HG03139 (cell line): ENCODE results near the gene PUS1.
"Not testable (repeated sequence)": the region's sequence is repeated elsewhere in the genome, so short reads cannot be mapped to it uniquely, and the experiment has no call there.

Experiments
- ATAC-seq: cut with Tn5 transposase; IDR thresholded peaks from one replicate; pipeline ENCODE4 v1.9.1; 2021; ENCODE audit not compliant: unreplicated experiment

The PUS1 gene

DNA sequence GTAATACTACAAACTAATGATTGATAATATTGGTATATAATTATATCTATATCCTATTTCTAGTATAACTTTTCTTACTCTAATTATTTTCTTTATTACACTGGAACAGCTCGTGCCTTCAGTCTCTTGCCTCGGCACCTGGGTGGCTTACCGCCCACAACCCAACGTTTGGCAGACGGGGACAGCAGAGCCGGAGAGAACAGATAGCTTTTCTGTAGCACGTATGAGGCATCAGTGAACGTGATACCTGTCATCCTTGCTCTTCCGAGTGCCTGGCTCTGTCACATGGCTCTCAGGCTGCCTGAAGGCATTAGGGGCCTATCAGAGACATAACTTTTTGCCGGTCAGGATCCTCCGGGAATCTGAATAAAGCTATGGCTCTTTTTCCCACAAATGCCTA lies 5.5 kb downstream of the PUS1 start:
- ATAC-seq: no peak

DNA sequence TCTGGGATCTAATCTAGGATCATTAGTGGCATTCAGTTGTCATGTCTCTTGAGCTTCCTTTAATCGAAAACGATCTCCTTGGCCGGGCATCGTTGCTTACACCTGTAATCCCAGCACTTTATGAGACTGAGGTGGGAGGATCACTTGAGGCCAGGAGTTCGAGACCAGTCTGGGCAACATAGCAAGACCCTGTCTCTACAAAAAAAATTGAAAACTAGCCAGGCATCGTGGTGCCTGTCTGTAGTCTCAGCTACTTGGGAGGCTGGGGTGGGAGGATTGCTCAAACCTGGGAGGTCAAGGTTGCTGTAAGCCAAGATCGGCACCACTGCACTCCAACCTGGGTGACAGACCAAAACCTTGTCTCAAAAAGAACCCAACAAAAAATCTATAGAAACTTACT lies 9.0 kb downstream of the PUS1 start:
- ATAC-seq: no peak

GRCh38 chr12:131939007-131939406 lies 9.9 kb downstream of the PUS1 start:
- ATAC-seq: no peak

DNA sequence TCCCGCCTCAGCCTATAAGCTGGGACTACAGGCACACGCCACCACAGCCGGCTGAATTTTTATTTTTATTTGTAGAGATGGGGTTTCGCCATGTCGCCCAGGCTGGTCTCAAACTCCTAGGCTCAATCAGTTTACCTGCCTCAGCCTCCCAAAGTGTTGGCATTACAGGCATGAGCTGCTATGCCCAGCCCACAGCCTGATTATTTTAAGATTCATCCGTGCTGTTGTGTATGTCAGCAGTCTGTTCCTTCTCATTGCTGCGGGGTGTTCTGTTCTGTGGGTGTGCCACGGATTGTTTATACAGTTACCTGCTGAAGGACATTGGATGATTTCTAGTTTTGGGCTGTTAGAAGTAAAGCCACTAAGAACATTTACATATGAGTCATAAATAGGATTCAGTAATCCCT lies 11.1 kb downstream of the PUS1 start:
- no peak for ATAC-seq

- ATAC-seq: no peak
Observed at GRCh38 chr12:131941116-131941986, 12.3 kb downstream of the PUS1 start.

GRCh38 chr12:131941987-131942341 lies 12.9 kb downstream of the PUS1 start:
- no peak for ATAC-seq

GRCh38 chr12:131942671-131943070 lies 13.6 kb downstream of the PUS1 start:
- no peak for ATAC-seq

GRCh38 chr12:131943389-131943788 lies 14.3 kb downstream of the PUS1 start:
- ATAC-seq: no peak

DNA sequence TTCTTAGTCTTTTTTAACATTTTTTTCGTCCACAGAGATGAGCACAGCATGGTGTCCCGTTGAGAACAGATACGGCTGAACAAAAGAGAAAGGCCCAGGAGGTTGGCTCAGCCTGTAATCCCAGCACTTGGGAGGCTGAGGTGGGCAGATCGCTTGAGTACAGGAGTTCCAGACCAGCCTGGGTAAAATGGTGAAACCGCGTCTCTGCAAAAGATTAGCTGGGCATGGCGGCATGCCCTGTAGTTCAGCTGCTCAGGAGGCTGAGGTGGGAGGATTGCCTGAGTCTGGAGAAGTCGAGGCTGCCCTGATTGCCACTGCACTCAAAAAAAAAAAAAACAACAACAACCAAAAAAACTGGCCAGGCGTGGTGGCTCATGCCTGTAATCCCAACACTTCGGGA lies 14.8 kb downstream of the PUS1 start:
- no peak for ATAC-seq

- ATAC-seq: no peak
Observed at GRCh38 chr12:131944601-131945251, 15.7 kb downstream of the PUS1 start.

- no peak for ATAC-seq
Observed at GRCh38 chr12:131946757-131947156, 17.7 kb downstream of the PUS1 start.

DNA sequence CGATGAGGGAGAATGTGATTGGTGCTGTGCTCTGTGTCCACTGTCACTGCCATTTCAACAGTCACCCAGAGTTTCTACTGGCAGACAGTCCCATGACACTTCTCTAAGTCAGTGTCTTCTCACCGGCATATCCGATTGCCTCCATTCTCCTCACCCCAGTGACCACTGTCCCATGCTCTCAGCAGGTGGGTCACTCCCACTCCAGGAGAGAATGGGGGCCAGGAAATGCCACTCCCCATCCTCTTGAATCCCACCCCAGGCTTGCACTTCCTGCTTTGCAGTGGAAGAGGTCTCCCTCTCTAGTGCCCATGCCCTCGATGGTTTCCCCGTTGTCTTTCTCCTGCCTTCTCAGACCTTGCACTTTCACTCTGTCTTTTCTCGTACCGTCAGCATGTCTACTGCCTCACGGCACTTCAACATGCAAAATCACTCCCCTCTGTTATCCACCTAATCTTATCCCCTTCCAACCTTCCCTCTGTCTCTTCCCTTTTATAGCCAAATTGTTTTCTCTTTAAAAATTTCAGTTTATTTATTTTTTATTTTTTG lies 18.5 kb downstream of the PUS1 start:
- ATAC-seq: no peak

DNA sequence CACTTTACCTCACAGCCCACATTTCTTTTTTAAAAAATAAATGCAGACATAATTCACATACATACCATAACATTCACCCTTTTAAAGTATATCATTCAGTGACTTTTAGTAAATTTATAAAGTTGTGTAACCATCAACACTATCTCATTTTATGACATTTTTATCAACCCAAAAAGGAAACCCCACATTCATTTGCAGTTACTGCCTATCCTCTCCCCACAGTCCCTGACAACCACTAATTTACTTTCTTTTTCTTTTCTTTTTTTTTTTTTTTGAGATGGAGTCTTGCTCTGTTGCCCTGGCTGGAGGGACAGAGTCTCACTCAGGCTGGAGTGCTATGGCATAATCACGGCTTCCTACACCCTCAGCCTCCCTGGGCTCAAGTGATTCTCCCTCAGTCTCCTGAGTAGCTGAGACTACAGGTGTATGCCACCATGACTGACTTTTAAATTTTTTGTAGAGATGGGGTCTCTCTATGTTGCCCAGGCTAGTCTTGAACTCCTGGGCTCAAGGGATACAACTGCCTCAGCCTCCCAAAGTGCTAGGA lies 19.2 kb downstream of the PUS1 start:
- ATAC-seq: no peak

- not testable (repeated sequence) for ATAC-seq
Observed at GRCh38 chr12:131948713-131949430, 19.8 kb downstream of the PUS1 start.

GRCh38 chr12:131949431-131950181 lies 20.5 kb downstream of the PUS1 start, which contains the start of gene EP400:
Gene EP400, plus strand, starts transcription at chr12:131949942. Its CDS starts 10,678 bp downstream, at chr12:131960620.
- ATAC-seq: peak; percentile 86

DNA sequence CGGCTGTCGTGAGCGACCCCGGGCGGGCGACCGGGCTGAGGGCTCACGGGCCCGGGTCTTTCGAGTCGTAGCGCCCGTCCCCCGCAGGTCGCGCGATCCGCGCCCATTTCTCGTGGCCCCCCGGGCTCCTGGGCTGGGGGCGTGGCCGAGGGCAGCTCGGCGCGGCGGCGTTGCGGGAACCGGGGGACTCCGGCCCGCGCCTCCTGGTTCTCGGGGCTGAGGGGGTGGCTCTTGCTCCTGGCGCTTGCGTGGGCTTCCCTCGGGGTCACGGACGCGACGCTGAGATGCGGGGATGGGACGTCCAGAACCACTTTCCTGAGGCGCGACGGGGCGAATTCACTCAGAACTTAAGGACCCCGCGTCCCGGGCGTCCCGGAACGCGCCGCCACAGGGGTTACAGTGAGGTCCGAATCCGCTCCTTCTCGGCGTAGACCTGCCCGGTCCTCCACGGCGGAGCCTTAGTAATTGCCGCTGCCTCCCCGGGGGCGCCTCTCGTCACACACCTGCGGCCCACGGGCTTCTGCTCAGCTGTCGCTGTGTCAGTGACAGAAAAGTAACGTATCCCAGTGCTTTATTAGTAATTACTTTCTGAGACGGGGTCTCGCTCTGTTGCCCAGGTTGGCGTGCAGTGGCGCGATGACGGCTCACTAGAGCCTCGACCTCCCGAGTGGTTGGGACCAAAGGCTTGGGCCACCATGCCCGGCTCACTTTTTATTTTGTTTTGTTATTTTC lies 21.3 kb downstream of the PUS1 start:
- peak; percentile 32 for ATAC-seq

- not testable (repeated sequence) for ATAC-seq
Observed at GRCh38 chr12:131953810-131954209, 24.7 kb downstream of the PUS1 start.

DNA sequence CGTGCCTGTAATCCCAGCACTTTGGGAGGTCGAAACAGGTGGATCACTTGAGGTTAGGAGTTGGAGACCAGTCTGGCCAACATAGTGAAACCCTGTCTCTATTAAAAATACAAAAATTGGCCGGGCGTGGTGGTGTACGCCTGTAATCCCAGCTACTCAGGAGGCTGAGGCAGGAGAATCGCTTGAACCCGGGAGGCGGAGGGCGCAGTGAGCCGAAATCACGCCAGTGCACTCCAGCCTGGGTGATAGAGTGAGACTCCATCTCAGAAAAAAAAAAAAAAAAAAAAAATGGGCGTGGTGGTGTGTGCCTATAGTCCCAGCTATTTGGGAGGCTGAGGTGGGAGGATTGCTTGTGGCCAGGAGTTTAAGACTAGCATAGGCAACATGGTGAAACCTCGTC lies 25.4 kb downstream of the PUS1 start:
- not testable (repeated sequence) for ATAC-seq

GRCh38 chr12:131959116-131959515 lies 30.0 kb downstream of the PUS1 start:
- no peak for ATAC-seq
